D721Med (cell line): ENCODE measurements around the gene HCRTR1.
A peak's percentile ranks its signal among the peaks of the same experiment; 100 is the strongest.

Source experiments
- DNase-seq: peaks from one replicate; pipeline ENCODE4 v3.0.0; 2011; ENCODE audit warnings: low spot score; ENCODE audit not compliant: insufficient read length
- FAIRE-seq: peaks from 2 replicates; lab custom pipeline; 2011; peaks lifted over from hg19 to GRCh38; lab: Jason Lieb, UNC
- TF ChIP-seq, protein P1 (sequence below): IDR thresholded peaks from 2 replicates; pipeline ENCODE4 v1.5.1; 2012; ENCODE audit warnings: mild to moderate bottlenecking, control low read depth; ENCODE audit not compliant: insufficient read depth; ENCODE audit errors: missing control alignments

Gene HCRTR1

DNA sequence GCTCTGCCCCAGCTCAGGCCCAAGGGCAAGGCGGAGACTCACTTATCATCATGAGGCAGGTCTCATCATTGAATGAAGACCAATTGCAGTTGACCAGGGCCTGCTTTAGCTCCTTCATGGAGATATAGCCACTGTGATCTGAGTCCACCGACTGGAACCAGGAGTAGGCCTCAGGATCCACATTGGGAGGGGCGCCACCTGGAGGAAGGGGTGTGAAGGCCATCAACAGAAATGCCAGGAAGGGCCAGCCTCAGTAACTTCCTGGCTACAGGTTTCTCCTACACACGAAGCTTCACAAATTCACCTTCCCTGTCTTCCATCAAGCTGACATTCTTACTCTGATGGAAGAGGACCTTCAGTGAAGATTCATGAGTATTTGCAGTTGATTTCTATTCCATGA is 15.6 kb downstream of the HCRTR1 start:
- DNase-seq: no peak
- TF ChIP-seq, protein P1, sequence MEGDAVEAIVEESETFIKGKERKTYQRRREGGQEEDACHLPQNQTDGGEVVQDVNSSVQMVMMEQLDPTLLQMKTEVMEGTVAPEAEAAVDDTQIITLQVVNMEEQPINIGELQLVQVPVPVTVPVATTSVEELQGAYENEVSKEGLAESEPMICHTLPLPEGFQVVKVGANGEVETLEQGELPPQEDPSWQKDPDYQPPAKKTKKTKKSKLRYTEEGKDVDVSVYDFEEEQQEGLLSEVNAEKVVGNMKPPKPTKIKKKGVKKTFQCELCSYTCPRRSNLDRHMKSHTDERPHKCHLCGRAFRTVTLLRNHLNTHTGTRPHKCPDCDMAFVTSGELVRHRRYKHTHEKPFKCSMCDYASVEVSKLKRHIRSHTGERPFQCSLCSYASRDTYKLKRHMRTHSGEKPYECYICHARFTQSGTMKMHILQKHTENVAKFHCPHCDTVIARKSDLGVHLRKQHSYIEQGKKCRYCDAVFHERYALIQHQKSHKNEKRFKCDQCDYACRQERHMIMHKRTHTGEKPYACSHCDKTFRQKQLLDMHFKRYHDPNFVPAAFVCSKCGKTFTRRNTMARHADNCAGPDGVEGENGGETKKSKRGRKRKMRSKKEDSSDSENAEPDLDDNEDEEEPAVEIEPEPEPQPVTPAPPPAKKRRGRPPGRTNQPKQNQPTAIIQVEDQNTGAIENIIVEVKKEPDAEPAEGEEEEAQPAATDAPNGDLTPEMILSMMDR: peak; percentile 26
- no peak for FAIRE-seq

DNA sequence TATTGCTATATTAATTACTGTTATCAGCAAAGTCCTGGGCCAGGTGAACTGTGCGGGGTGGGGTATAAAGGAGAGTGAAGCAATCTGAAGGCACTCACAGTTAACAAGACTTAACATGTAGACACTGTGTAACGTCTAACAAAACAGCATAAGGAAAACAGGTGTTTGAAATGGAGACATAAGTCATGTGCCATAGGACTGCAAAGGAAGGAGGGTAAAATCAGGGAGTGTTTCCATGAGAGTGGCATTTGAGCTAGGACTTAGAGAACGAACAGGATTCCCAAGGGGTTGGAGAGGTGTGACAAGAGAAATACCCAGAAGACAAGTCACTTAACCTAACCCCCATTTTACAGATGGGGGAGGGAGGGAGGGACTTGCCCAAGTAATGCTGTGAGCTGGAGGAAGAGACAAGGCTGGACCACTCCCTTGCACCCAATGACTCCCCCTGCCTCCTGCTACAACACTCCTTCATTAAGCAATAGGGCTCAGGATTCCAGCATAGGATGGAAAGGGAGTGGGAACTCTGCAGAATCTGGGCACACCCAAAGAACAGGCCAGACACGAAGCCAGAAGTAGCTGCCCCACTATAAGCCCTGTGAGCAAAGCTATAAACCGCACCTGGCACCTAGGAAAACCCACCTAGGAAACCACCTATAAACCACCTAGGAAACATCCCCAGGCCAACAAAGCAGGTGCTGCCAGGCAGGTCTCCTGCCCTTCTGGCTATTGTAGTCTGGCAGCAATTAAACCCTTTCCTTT is 20.6 kb downstream of the HCRTR1 start:
- FAIRE-seq (no peak), DNase-seq (no peak)
- TF ChIP-seq, protein P1: no peak

DNA sequence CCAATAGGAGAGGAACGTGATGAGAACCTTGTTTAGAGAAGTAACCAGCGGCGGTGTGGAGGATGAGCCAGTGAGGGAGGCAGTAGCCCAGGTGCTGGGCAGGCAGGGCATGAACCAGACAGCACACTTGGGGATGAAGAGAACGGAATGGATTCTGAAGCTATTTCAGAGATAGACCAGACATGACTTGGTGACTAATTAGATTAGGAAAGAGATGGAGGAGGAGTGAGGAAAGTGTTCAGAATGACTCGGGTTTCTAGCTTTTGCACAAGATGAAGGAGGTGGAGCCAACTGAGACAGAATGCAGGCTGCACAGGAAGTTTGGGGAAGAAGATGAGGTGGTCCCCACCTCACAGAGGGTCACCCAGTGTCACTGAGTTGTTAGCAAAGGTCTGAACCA is 22.1 kb downstream of the HCRTR1 start:
- TF ChIP-seq, protein P1: no peak
- DNase-seq: no peak
- FAIRE-seq: no peak

DNA sequence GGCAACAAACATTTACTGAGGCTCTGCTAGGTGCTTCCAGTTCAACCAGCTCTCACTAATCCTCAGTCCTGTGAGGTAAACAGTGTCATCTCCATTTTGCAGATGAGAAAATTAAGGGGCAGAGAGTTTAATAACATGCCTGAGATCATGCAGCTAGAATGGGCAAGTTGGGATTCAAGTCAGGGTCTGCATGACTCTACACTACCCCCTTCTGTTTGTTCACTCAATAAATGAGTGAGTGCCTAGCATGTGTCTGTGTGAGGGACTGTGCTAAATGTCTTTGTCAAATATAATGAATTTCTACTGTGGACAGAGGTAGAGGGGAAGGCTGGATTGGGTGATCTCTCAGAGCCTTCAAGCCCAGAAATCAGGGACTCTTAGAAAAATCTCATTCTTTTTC is 22.7 kb downstream of the HCRTR1 start:
- no peak for FAIRE-seq
- DNase-seq: no peak
- TF ChIP-seq, protein P1: peak; percentile 11

DNA sequence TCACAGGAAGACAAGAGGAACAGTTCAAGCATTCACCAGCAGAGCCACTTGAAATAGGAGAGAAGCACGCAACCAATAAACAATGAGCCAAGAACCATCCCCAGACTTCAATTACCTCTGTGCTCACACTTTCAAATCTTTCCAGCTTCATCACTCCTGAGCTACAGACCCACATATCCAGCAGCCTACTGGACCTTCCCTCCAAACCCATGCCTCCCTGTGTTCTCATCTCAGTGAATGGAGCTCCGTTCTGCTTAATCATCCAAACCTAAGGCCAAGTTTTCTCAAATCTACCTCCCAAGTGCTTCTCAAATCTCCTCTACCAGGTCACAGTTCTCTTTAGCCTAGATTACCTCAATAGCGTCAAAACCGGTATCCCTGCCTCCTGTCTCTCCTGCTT is 23.5 kb downstream of the HCRTR1 start:
- DNase-seq (no peak), FAIRE-seq (no peak)
- TF ChIP-seq, protein P1: no peak

DNA sequence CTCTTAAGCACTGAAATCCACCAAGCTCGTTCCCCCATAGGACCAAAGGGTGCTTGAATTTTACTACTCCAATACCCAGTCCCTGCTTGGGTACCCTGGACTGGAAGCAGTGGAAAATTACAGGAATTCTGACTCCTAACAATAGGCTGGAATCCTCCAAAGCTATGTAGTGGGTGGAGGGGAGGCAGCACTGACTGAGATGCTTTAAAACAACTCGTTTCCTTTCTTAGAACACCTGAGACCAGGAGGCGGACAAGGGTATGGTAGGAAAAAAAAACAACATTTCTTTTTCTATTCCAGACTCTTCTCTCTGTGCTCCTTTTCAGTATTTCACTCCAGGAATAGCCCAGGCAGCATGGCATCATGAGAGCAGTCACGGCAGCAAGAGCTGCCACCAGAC is 24.9 kb downstream of the HCRTR1 start:
- DNase-seq: no peak
- no peak for FAIRE-seq

DNA sequence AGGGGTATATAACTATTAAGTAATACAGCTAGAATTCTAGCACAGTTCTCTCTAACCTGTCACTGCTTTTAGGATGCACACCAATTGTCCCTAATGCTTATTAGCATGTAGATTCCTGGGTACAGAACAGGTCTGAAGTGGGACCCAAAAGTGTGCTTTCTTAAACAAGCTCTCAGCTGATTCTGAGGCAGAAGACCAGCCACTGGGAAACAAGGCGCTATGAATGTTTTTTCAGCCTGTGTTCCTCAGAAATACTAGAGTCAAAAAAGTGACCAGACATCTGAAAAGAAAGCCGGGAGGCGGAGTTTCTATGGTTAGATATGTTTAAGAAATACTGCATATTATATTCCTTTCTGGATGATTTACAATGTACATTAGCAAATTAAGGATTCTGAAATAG is 25.4 kb downstream of the HCRTR1 start:
- FAIRE-seq (no peak), DNase-seq (no peak)

More for the DNA sequence above, 24.9 kb downstream of the HCRTR1 start:
- TF ChIP-seq, protein P1: no peak

More for the DNA sequence above, 25.4 kb downstream of the HCRTR1 start:
- TF ChIP-seq, protein P1: no peak
